Ascending aorta (tissue), 2 donors: ENCODE results near the gene RIMBP2. TPM values are rescaled to one million over a fixed set of nuclear protein-coding genes. Genes with fewer than 3 reads are reported as not detected.

ENCODE experiments used
- DNase-seq, 2 donors: peaks; one replicate each; pipeline ENCODE4 v3.0.0-alpha.2; 2019; ENCODE audit warnings: low spot score in 2 of 2
- H3K27ac ChIP-seq, 2 donors: fragments of 200-600 bp; sonication (generic); one replicate each; pipeline ENCODE4 v1.5.1; 2016 to 2017; ENCODE audit warnings: mild to moderate bottlenecking in 1 of 2
- H3K27me3 ChIP-seq: fragments of 200-600 bp; sonication (generic); one replicate; pipeline ENCODE4 v1.5.1; 2017
- H3K36me3 ChIP-seq, 2 donors: fragments of 200-600 bp; sonication (generic); one replicate each; pipeline ENCODE4 v1.5.1; 2016
- H3K4me1 ChIP-seq, 2 donors: fragments of 200-600 bp; sonication (generic); one replicate each; pipeline ENCODE4 v1.5.1; 2016 to 2017; ENCODE audit warnings: mild to moderate bottlenecking in 1 of 2
- H3K4me3 ChIP-seq, 2 donors: fragments of 200-600 bp; sonication (generic); one replicate each; pipeline ENCODE4 v1.5.1; 2016 to 2017; ENCODE audit warnings: mild to moderate bottlenecking in 1 of 2
- H3K9me3 ChIP-seq, 2 donors: fragments of 200-600 bp; sonication (generic); one replicate each; pipeline ENCODE4 v1.5.1; 2016
- intact Hi-C: fragments of 100-400 bp; cut with DNase I; formaldehyde crosslinking; loops from one replicate; pipeline ENCODE4 v1.15.1; 2023
- total RNA-seq: library from RNA; depleted of rRNA; stranded (reverse); fragments of >200 nt; gene quantifications from one replicate; pipeline ENCODE4 v1.1.0, GENCODE V29; 2016
- TF ChIP-seq, protein P1 (sequence below), 3 experiments: fragments of 200-600 bp in 2 of 3; fragments of 450-650 bp in 1 of 3; sonication (generic) in 2 of 3; IDR thresholded peaks; one replicate each; pipeline ENCODE4 v1.5.1; 2016 to 2019; ENCODE audit warnings: antibody characterized with exemption in 3 of 3, mild to moderate bottlenecking in 1 of 3, moderate library complexity in 1 of 3

Gene RIMBP2
- total RNA-seq, 1 donor from 2014 or later: not detected

GRCh38 chr12:130639476-130640424 lies 76.3 kb downstream of the RIMBP2 start:
- peak in 1 of 2 donors; percentile 34 for DNase-seq
- H3K4me3 ChIP-seq: no peak overlapping the region
- H3K27me3 ChIP-seq: no peaks in the 10 kb centered on the region
- TF ChIP-seq, protein P1, sequence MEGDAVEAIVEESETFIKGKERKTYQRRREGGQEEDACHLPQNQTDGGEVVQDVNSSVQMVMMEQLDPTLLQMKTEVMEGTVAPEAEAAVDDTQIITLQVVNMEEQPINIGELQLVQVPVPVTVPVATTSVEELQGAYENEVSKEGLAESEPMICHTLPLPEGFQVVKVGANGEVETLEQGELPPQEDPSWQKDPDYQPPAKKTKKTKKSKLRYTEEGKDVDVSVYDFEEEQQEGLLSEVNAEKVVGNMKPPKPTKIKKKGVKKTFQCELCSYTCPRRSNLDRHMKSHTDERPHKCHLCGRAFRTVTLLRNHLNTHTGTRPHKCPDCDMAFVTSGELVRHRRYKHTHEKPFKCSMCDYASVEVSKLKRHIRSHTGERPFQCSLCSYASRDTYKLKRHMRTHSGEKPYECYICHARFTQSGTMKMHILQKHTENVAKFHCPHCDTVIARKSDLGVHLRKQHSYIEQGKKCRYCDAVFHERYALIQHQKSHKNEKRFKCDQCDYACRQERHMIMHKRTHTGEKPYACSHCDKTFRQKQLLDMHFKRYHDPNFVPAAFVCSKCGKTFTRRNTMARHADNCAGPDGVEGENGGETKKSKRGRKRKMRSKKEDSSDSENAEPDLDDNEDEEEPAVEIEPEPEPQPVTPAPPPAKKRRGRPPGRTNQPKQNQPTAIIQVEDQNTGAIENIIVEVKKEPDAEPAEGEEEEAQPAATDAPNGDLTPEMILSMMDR (IDR thresholded peaks at IDR 0.05): no peak
- H3K36me3 ChIP-seq: no peaks in the 10 kb centered on the region
- H3K4me1 ChIP-seq: no peaks in the 10 kb centered on the region
- no peak overlapping the region for H3K27ac ChIP-seq
- H3K9me3 ChIP-seq: no peaks in the 10 kb centered on the region
- intact Hi-C loops: no loop called here

GRCh38 chr12:130636370-130636769 lies 79.7 kb downstream of the RIMBP2 start:
- H3K27me3 ChIP-seq: no peaks in the 10 kb centered on the region
- intact Hi-C loops: no loop called here
- no peak overlapping the region for H3K27ac ChIP-seq
- no peak for DNase-seq
- TF ChIP-seq, protein P1 (IDR thresholded peaks at IDR 0.05): no peak
- H3K4me1 ChIP-seq: no peaks in the 10 kb centered on the region
- no peak overlapping the region for H3K4me3 ChIP-seq
- H3K36me3 ChIP-seq: no peaks in the 10 kb centered on the region
- H3K9me3 ChIP-seq: no peaks in the 10 kb centered on the region

GRCh38 chr12:130634866-130635265 lies 81.2 kb downstream of the RIMBP2 start:
- Histone ChIP-seq H3K4me3 (no peak overlapping the region), H3K36me3 (no peaks in the 10 kb centered on the region), H3K4me1 (no peaks in the 10 kb centered on the region), H3K27ac (no peak overlapping the region), H3K9me3 (no peaks in the 10 kb centered on the region), H3K27me3 (no peaks in the 10 kb centered on the region)
- DNase-seq: peak in 1 of 2 donors; percentile 11
- TF ChIP-seq, protein P1 (IDR thresholded peaks at IDR 0.05): no peak
- intact Hi-C loops: no loop called here

GRCh38 chr12:130633771-130634170 lies 82.3 kb downstream of the RIMBP2 start:
- no peak overlapping the region for H3K27ac ChIP-seq
- H3K36me3 ChIP-seq: no peaks in the 10 kb centered on the region
- TF ChIP-seq, protein P1 (IDR thresholded peaks at IDR 0.05): no peak
- H3K4me3 ChIP-seq: no peak overlapping the region
- H3K4me1 ChIP-seq: no peaks in the 10 kb centered on the region
- H3K27me3 ChIP-seq: no peaks in the 10 kb centered on the region
- peak in 1 of 2 donors; percentile 35 for DNase-seq
- intact Hi-C loops: no loop called here
- no peaks in the 10 kb centered on the region for H3K9me3 ChIP-seq

DNA sequence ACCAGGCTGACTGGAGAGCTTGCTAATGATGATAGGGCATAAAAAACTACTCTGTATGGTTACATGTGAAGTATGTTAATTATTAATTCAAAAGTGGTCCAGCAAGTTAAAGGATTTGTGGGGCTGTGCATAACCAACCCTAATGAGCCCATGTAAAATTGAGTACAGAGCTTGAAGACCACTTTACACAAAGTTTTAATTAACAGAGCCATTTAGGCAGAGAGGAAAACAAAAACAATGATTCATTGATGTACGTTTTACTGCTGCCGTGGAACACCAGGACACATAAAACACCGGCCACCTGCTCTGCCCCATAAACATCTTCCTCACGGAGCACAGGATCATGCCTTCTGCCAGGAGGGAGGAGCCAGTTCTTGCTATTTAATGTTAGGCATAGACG lies 83.5 kb downstream of the RIMBP2 start:
- H3K36me3 ChIP-seq: no peaks in the 10 kb centered on the region
- intact Hi-C loops: no loop called here
- TF ChIP-seq, protein P1 (IDR thresholded peaks at IDR 0.05): no peak
- no peak for DNase-seq
- H3K27ac ChIP-seq: no peak overlapping the region
- H3K4me3 ChIP-seq: no peak overlapping the region
- no peaks in the 10 kb centered on the region for H3K27me3 ChIP-seq
- H3K9me3 ChIP-seq: no peaks in the 10 kb centered on the region
- H3K4me1 ChIP-seq: no peaks in the 10 kb centered on the region
